HG02852 (cell line): ENCODE results near the gene FAM228B.

Source experiments
- ATAC-seq: cut with Tn5 transposase; IDR thresholded peaks from one replicate; pipeline ENCODE4 v1.9.1; 2021; ENCODE audit warnings: mild to moderate bottlenecking, moderate library complexity; ENCODE audit not compliant: unreplicated experiment

The FAM228B gene

DNA sequence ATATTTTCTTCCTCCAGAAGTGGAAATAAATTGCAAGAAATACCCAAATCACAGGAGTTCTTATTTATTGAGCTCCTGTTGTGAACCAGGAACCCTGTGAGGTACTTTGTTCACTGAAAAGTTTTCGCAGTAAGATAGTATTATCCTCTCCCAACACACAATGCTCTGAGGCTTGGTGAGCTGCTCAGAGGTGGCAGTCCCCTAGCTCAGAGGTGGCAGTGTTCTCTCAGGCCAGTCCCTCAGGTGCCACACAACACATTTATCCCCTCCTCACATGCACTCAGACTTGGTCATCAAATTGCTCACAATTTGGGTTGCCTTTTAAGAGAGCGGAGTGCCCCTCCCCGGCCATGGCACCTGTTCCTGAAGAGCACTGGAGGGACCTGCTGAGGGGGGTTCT, 77.5 kb downstream of the FAM228B start:
- ATAC-seq: no peak

DNA sequence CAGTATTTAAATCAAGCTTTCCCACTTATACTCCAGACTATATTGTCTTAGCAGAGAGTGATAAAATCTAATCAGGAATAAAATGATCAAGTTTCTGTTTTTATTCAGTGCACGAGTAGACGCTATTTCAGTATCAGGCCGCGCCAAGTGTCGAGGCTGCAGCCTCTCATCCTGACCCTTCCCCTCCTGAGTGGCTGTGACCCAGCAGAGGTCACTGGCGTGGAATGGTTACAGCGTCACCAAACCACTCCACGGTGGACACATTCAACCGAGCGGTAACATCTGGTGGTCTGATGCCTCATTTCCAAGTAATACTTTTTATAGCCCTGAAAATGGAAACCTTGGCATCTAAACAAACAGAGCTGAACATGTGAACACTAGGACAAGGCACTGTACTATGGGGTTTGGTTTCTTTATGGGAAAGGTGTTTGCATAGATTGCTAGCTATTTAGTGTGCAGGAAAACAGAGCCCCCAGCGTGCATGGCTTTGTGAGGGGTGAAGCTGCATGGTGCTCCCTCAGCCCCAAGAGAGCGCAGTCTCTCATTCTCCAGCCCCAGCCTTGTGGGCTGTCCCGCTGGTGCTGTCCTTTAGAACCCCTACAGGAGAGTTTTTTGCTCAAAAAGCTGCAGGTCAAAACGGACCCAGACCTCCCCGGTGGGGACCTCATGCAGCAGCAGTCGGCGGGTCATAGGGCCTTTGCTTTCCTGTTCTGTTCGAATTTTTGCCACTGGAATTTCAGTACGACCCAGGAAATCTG, 79.9 kb downstream of the FAM228B start:
- ATAC-seq: no peak

DNA sequence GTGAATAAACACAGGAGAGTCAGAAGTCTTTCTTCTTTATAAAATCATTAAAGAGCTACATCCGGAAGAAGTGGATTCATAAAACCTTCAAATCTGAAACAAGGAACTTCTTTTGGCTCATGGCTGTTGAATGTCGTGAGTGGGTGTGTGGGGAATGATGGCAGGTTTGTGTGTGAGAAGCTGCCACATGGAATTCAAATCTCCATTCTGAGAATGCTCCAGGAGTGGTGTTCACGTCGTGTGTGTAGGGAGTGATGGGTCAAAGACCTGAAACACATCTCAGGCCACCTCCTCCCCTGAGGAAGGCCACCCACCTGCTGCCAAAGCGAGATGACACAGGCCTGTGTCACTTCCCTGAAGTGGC, 80.5 kb downstream of the FAM228B start:
- no peak for ATAC-seq

DNA sequence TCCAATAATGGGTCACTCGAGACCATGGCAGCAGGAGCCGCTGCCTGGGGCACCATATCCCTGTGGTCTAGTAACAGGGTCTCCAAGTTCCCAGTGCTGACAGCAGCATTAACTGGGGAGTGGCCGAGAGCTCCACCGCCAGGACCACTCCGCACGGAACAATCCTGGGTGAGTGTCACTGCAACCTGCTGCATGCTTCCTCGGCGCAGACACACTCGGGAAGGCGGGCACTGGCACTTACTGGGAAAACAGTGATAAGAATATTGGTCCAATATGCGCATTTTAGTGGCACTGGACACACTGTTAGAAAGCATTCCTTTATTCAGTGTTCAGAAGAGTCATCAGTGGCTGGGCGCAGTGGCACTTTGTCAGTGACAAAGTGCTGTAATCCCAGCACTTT, 81.2 kb downstream of the FAM228B start:
- ATAC-seq: no peak

DNA sequence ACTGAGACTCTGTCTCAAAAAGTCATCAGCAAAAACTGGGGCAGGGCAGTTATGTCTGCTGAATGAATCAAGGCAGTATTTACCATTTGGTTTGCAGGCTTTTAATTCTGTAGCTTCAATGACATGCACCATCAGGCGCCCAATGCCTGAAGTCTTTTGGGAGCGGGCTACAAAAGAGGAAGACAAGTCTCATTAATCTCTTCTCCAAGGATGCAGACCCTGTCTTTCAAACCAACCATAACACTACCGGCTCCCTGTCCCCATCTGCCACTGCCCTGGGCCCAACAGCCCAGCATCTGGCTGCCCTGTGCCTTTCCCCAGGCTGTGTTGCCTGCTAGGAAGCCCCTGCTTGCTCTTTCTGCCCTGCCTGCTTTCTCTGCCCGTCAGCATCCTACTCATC, 81.9 kb downstream of the FAM228B start:
- ATAC-seq: no peak

DNA sequence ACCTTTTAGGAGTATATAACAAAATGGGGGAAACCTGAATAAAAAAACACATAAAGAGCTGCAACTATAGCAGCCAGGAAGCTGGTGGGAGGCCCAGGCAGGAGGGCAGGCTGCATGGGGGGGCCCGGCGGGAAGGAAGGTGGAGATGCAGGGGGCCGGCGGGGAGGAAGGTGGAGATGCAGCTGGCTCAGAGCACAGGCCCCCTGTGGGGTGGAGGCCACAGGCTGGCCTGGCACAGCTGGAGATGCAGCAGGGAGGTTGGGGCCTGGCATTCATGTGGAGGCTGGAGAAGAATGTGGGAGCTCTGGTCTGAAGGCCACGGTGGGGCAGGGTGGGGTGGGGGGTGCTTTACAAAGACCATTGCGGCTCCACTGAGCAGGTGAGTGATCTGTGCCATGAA, 83.0 kb downstream of the FAM228B start:
- ATAC-seq: no peak

DNA sequence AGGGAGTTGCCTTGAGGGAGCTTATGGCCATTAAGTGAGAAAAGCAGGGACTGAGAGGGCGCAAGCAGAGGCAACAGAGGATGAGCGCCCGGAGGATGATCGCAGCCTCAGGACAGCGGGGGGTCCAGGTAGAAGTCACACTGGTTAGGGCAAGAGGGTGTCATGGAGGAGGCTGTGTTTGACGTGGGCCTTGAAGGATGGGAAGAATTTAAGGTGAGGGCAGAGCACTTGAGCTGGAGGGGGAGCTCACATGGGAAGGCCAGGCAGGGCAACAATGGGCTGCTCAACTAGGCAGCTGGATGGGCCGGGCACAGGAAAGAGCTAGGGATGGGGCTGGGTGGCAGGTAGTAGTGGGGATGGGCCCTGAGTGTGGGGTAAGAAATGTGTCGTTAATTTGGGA, 83.4 kb downstream of the FAM228B start:
- ATAC-seq: no peak

DNA sequence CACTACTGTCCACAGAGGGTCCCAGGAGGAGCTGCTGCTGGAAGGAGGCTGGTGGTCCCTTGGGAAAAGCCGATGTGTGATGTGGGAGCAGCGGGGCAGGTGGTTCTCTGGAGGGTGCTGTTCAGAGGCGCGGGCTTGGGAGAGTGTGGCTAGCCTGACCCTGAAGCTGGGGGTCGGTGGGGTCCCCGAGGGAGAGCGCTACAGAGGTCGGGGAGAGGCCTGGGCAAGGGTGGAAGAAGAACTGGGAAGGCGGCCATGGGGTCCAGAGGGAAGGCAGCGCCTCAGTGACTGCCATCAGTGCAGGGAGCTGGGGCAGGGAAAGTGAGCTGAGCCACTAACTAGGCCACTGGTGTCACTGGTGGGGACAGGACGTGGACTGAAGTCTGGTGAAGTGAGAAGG, 84.1 kb downstream of the FAM228B start:
- ATAC-seq: no peak

DNA sequence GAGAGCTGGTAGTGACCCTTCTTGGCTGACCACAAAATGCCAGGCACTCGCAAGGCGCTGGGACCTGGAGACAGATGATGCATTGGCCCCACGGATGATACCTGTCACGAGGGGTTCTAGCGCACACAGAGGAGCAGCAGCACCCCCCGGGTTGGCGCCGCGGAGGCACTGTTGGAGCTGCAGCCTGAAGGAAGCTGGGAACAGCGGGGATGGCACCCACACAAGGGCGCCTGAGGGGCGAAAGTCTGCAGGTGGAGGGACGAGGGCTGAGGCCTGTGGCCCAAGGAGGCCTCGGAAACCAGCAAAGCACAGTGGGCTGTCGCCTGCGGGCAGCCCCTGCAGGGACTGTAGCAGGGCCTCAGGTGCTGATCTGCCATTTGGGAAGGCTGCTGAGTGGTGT, 85.2 kb downstream of the FAM228B start:
- no peak for ATAC-seq

DNA sequence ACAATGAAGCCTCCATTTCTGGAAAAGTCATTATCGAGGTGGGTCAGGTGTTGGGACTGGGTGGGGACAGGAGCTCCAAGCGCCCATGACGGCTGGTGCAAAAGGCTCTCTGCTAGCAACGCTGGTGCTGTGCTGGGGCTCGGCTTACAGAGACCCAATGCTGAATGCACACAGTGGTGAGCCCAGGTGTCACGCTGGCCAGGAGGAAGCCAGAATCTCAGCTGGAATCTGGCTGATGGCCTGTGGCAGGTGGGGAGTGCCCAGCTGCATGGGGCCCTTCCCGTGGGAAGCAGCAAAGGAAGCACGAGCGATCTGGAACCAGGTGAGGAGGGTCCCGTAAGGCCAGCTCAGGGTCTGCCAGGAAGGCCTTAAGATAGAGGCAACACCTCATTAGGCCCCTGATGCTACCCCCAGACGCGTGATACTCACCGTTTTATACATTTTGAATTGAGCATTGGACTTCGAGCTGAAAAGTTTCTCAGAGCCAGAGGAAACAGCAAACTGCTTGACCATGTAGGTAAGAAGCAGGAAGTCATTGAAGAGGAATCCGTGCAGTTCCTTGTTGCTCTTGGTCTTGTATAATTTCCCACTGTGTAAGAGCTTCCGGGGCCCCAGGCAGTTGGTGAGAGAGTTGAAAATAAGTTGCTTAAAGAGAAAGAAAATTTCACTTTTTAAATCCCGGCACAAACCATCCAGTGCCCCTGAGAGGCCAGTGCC, 86.3 kb downstream of the FAM228B start:
- ATAC-seq: no peak

DNA sequence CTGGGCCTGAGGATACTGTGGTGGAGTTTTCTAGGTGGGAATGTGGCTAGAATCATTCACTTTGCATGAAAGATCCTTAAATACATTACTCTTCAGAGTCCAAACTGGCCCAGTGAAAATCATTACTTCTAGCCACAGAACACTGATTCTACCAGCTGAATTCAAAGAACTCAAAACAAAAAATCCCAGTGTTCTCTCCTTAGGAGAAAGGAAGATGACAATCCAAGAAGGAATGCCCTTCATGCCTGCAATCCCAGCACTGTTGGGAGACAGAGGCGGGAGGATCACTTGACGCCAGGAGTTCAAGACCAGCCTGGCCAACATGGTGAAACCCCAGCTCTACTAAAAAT, 86.8 kb downstream of the FAM228B start:
- ATAC-seq: no peak

DNA sequence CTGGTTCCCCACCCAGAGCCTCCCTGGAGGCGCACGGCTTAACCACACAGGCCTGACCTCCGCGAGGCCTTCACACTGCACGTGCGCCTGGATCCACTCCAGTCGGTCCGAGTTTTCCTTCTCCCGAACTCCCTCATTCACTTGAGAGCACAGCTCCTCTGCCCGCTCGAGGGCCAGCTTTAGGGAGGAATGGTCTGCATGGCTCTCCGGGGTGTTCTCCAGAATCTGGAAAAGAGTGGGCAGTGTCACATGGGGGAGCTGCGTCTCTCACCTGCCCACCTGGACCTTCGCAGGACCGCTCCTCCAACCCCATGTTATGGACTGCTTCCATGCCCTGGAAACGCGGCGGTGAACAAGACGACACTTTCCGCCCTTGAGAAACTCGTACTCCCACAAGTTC, 87.5 kb downstream of the FAM228B start:
- no peak for ATAC-seq

DNA sequence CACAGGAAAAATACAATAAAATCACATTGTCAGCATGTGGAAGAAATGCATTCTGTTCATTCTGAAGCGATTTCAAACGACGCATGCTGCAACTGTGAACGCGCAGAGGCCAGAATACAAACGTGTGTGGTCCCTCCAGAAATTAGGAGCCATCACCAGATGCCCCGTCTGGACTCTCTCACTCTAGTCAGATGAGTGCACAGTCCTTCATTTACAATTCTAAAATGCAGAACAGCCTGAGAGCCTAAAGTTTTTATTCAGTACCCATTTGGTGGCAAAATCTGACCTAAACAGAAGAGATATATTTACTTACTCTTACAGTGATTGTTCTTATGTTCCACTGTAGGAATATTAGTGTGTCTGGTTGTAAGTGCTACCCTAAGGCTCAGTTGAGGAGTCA, 88.1 kb downstream of the FAM228B start:
- ATAC-seq: no peak

DNA sequence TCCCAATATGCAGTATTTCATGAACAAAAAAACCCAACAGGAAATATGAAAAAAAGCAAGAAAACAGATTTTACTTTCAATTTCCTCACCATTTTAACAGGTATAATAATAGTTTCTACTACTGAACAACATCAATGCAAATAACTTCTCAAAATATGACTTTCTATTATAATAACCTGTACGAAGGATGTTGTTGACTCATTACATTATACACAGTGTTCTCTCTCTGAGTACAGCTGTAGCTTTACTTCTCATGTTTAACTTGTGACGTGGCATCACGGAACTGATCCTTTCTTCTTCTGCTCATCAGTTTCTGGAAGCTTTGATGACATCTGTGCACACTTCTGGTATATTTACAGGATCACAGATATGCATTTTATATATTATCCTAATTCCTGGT, 91.6 kb downstream of the FAM228B start:
- peak; percentile 96 for ATAC-seq
